ENCODE measurements around the gene GALNT11. TPM values are rescaled to one million over a fixed set of nuclear protein-coding genes. Genes with fewer than 3 reads are reported as not detected.
"Not testable (repeated sequence)": the region's sequence is repeated elsewhere in the genome, so short reads cannot be mapped to it uniquely, and the experiment has no call there.

GALNT11 gene
- polyA plus RNA-seq, 3 donors: 103 to 145 (median 125) TPM

GRCh38 chr7:152056621-152057274 lies 31.3 kb downstream of the GALNT11 start:
- no peak for DNase-seq (ENCODE audit: extremely low read depth in 1 of 11, low read depth in 9 of 11, low spot score in 4 of 11)

GRCh38 chr7:152059311-152059710 lies 33.8 kb downstream of the GALNT11 start:
- no peak for DNase-seq (ENCODE audit: extremely low read depth in 1 of 11, low read depth in 9 of 11, low spot score in 4 of 11)

GRCh38 chr7:152061086-152061485 lies 35.6 kb downstream of the GALNT11 start:
- not testable (repeated sequence) for DNase-seq (ENCODE audit: extremely low read depth in 1 of 11, low read depth in 9 of 11, low spot score in 4 of 11)

GRCh38 chr7:152063192-152063591 lies 37.7 kb downstream of the GALNT11 start:
- DNase-seq (ENCODE audit: extremely low read depth in 1 of 11, low read depth in 9 of 11, low spot score in 4 of 11): not testable (repeated sequence)

GRCh38 chr7:152063821-152064220 lies 38.3 kb downstream of the GALNT11 start:
- DNase-seq (ENCODE audit: extremely low read depth in 1 of 11, low read depth in 9 of 11, low spot score in 4 of 11): not testable (repeated sequence)

- DNase-seq (ENCODE audit: extremely low read depth in 1 of 11, low read depth in 9 of 11, low spot score in 4 of 11): not testable (repeated sequence)
These were observed 40.4 kb downstream of the GALNT11 start for GRCh38 chr7:152065800-152066344.

- DNase-seq (ENCODE audit: extremely low read depth in 1 of 11, low read depth in 9 of 11, low spot score in 4 of 11): no peak
These were observed 46.9 kb downstream of the GALNT11 start for GRCh38 chr7:152072421-152072820.

GRCh38 chr7:152073352-152073751 lies 47.9 kb downstream of the GALNT11 start:
- DNase-seq (ENCODE audit: extremely low read depth in 1 of 11, low read depth in 9 of 11, low spot score in 4 of 11): no peak

- no peak for DNase-seq (ENCODE audit: extremely low read depth in 1 of 11, low read depth in 9 of 11, low spot score in 4 of 11)
These were observed 49.2 kb downstream of the GALNT11 start for GRCh38 chr7:152074673-152075072.

GRCh38 chr7:152075379-152075778 lies 49.9 kb downstream of the GALNT11 start:
- not testable (repeated sequence) for DNase-seq (ENCODE audit: extremely low read depth in 1 of 11, low read depth in 9 of 11, low spot score in 4 of 11)

GRCh38 chr7:152076324-152076821 lies 50.9 kb downstream of the GALNT11 start:
- peak in 2 of 11 donors; percentile 24 to 30 for DNase-seq (ENCODE audit: extremely low read depth in 1 of 11, low read depth in 9 of 11, low spot score in 4 of 11)

- no peak for DNase-seq (ENCODE audit: extremely low read depth in 1 of 11, low read depth in 9 of 11, low spot score in 4 of 11)
These were observed 51.8 kb downstream of the GALNT11 start for GRCh38 chr7:152076940-152077933.

GRCh38 chr7:152078025-152078424 lies 52.6 kb downstream of the GALNT11 start:
- DNase-seq (ENCODE audit: extremely low read depth in 1 of 11, low read depth in 9 of 11, low spot score in 4 of 11): no peak

- DNase-seq (ENCODE audit: extremely low read depth in 1 of 11, low read depth in 9 of 11, low spot score in 4 of 11): peak in 1 of 11 donors; percentile 20
These were observed 53.3 kb downstream of the GALNT11 start for GRCh38 chr7:152078786-152079185.

GRCh38 chr7:152081088-152081487 lies 55.6 kb downstream of the GALNT11 start:
- DNase-seq (ENCODE audit: extremely low read depth in 1 of 11, low read depth in 9 of 11, low spot score in 4 of 11): peak in 4 of 11 donors; percentile 13 to 49 (median 38)

GRCh38 chr7:152082073-152082721 lies 56.7 kb downstream of the GALNT11 start:
- not testable (repeated sequence) for DNase-seq (ENCODE audit: extremely low read depth in 1 of 11, low read depth in 9 of 11, low spot score in 4 of 11)

GRCh38 chr7:152085131-152085530 lies 59.7 kb downstream of the GALNT11 start:
- DNase-seq (ENCODE audit: extremely low read depth in 1 of 11, low read depth in 9 of 11, low spot score in 4 of 11): peak in 3 of 11 donors; percentile 43 to 55 (median 53)

GRCh38 chr7:152086513-152086912 lies 61.0 kb downstream of the GALNT11 start:
- DNase-seq (ENCODE audit: extremely low read depth in 1 of 11, low read depth in 9 of 11, low spot score in 4 of 11): no peak

- DNase-seq (ENCODE audit: extremely low read depth in 1 of 11, low read depth in 9 of 11, low spot score in 4 of 11): no peak
These were observed 63.7 kb downstream of the GALNT11 start for GRCh38 chr7:152089183-152089582.
